Esophagus muscularis mucosa (tissue), 3 donors: ENCODE measurements around the gene FADS6.

Source experiments
- CTCF ChIP-seq, 3 experiments: fragments of 200-600 bp in 2 of 3; fragments of 450-650 bp in 1 of 3; sonication (generic) in 2 of 3; IDR thresholded peaks; one replicate each; pipeline ENCODE4 v1.5.1; 2017 to 2019; ENCODE audit warnings: antibody characterized with exemption in 3 of 3, mild to moderate bottlenecking in 2 of 3, moderate library complexity in 1 of 3
- POLR2A ChIP-seq: fragments of 450-650 bp; IDR thresholded peaks from one replicate; pipeline ENCODE4 v1.6.1; 2017; ENCODE audit warnings: antibody characterized with exemption, moderate library complexity, mild to moderate bottlenecking, low read depth
- POLR2AphosphoS5 ChIP-seq, 2 donors: sonication (generic); formaldehyde crosslinking; IDR thresholded peaks; one replicate each; pipeline ENCODE4 v1.6.1; 2017; ENCODE audit warnings: antibody characterized with exemption in 2 of 2

GRCh38 chr17:74877592-74878548 is 15.6 kb downstream of the FADS6 start:
- TF ChIP-seq POLR2AphosphoS5 (IDR thresholded peaks at IDR 0.05) (no peak), CTCF (IDR thresholded peaks at IDR 0.05) (no peak), POLR2A (no peak)
